Subcutaneous adipose tissue (tissue), 4 donors: Measurements from ENCODE around the gene PSME2. TPM values are rescaled to one million over a fixed set of nuclear protein-coding genes. Genes with fewer than 3 reads are reported as not detected.

Source experiments
- CTCF ChIP-seq: fragments of 450-650 bp; IDR thresholded peaks from one replicate; pipeline ENCODE4 v1.5.1; 2016; ENCODE audit warnings: low read depth, mild to moderate bottlenecking, control low read depth, antibody characterized with exemption, moderate library complexity
- total RNA-seq, 4 donors: library from RNA; depleted of rRNA; stranded (reverse); fragments of >200 nt; gene quantifications; one replicate each; pipeline ENCODE4 v1.1.0, GENCODE V29; 2016

Gene PSME2
- total RNA-seq, 4 donors from 2014 or later = 34.5 to 42.8 (median 39.5) TPM

- no peak for TF ChIP-seq CTCF
These were observed 10.4 kb upstream of the PSME2 start for GRCh38 chr14:24156840-24157239.

- no peak for TF ChIP-seq CTCF
These were observed 8.7 kb upstream of the PSME2 start for GRCh38 chr14:24155100-24155499.

DNA sequence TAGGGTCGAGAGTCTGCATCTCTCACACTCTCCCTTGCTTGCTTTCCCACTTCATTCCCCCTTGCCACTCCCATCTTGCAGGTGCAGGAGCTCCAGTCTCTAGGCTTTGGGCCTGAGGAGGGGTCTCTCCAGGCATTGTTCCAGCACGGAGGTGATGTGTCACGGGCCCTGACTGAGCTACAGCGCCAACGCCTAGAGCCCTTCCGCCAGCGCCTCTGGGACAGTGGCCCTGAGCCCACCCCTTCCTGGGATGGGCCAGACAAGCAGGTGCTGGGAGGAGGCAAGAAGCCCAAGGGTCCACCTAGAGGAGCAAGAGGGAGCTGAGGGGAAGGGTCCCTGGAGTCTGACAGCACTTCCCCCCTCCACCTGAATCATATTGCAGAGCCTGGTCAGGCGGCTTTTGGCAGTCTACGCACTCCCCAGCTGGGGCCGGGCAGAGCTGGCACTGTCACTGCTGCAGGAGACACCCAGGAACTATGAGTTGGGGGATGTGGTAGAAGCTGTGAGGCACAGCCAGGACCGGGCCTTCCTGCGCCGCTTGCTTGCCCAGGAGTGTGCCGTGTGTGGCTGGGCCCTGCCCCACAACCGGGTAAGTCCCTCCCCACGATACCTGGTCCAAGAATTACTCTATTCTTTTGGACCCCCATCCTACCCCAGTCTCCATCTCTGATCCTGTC is 5.1 kb upstream of the PSME2 start:
- TF ChIP-seq CTCF = no peak

DNA sequence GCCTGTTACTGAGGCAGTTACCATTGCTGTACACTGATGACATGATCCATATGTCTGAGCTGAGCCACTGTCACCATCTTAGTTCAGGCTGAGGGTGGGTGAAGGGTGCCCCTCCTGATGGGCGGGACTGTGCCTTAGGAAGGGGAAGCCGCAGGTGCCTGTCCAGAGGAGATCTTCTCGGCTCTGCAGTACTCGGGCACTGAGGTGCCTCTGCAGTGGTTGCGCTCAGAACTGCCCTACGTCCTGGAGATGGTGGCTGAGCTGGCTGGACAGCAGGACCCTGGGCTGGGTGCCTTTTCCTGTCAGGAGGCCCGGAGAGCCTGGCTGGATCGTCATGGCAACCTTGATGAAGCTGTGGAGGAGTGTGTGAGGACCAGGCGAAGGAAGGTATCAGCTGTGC is 4.6 kb upstream of the PSME2 start:
- no peak for TF ChIP-seq CTCF

DNA sequence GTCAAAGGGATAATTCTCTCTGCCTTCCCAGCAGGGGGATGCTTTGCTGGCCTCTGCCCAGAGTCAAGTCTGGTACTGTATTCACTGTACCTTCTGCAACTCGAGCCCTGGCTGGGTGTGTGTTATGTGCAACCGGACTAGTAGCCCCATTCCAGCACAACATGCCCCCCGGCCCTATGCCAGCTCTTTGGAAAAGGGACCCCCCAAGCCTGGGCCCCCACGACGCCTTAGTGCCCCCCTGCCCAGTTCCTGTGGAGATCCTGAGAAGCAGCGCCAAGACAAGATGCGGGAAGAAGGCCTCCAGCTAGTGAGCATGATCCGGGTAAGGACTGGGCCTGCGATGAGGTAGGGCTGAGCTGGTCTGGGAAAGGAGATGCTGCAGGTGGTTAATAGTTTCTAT is 4.2 kb upstream of the PSME2 start:
- no peak for TF ChIP-seq CTCF

DNA sequence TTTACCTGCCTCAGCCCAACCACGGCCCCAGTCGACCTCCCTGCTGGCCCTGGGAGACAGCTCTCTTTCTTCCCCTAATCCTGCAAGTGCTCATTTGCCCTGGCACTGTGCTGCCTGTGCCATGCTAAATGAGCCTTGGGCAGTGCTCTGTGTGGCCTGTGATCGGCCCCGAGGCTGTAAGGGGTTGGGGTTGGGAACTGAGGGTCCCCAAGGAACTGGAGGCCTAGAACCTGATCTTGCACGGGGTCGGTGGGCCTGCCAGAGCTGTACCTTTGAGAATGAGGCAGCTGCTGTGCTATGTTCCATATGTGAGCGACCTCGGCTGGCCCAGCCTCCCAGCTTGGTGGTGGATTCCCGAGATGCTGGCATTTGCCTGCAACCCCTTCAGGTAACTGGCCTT is 3.7 kb upstream of the PSME2 start:
- TF ChIP-seq CTCF = no peak

DNA sequence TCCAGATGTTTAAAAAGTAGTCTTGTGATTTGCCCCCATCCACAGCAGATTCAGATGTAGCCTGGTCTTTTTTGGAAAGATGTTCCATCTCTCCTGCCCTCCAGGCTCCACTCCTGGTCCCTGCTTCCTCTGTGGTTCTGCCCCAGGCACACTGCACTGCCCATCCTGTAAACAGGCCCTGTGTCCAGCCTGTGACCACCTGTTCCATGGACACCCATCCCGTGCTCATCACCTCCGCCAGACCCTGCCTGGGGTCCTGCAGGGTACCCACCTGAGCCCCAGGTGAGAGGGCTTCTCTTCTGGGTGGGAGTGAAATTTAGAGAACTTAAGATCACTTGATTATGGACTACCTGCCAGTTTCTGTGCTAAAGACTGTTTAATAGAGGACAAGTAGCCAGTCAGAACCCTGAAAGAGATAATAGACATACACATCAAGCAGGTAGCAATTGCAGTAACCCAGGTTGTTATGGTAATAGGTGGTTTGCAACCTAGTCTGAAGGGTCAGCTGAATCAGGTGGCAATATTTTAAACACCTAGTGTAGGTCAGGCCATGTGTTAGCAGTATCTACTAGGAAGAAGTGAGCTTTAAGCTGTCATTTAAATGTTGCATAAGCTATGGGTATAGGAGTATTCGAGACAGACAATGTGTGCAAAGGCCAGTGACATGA is 3.0 kb upstream of the PSME2 start:
- no peak for TF ChIP-seq CTCF
